Measurements from ENCODE around the gene FBLIM1.

DNA sequence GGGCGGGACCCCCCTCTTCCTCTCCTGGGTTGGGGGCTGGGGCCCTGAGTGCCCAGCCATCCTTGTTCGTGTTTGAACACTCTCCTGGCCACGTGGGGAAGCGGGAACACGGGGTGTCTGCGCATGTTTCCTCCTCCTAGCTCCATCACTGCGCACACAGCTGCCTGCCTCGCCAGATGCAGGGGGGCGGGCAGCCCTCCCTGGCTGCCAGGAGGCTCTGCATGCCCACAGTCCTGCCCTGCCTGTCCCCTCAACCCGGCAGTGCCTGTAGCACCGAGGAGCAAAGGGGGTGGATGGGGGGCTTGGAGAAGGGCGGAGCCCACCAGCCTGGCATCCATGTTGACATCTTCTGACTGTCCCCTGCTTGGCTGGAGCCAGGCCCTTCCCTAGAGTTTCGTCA, 24.3 kb upstream of the FBLIM1 start:
- TF ChIP-seq, protein P1, sequence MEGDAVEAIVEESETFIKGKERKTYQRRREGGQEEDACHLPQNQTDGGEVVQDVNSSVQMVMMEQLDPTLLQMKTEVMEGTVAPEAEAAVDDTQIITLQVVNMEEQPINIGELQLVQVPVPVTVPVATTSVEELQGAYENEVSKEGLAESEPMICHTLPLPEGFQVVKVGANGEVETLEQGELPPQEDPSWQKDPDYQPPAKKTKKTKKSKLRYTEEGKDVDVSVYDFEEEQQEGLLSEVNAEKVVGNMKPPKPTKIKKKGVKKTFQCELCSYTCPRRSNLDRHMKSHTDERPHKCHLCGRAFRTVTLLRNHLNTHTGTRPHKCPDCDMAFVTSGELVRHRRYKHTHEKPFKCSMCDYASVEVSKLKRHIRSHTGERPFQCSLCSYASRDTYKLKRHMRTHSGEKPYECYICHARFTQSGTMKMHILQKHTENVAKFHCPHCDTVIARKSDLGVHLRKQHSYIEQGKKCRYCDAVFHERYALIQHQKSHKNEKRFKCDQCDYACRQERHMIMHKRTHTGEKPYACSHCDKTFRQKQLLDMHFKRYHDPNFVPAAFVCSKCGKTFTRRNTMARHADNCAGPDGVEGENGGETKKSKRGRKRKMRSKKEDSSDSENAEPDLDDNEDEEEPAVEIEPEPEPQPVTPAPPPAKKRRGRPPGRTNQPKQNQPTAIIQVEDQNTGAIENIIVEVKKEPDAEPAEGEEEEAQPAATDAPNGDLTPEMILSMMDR (IDR thresholded peaks at IDR 0.05) = no peak
- TF ChIP-seq POLR2A (IDR thresholded peaks at IDR 0.05) = no peak
